G401.6 (cell line): ENCODE measurements around the gene SLC39A9.

Experiments used
- FAIRE-seq: peaks from 2 replicates; lab custom pipeline; 2012; peaks lifted over from hg19 to GRCh38; lab: Jason Lieb, UNC

Gene SLC39A9

GRCh38 chr14:69504775-69505174 is 106.3 kb downstream of the SLC39A9 start:
- FAIRE-seq: no peak

- no peak for FAIRE-seq
These were observed 107.1 kb downstream of the SLC39A9 start for GRCh38 chr14:69505338-69506240.

- no peak for FAIRE-seq
These were observed 107.7 kb downstream of the SLC39A9 start for GRCh38 chr14:69506241-69506595.
